H1 (cell line): ENCODE results near the gene GCGR. TPM values are rescaled to one million over a fixed set of nuclear protein-coding genes. Genes with fewer than 3 reads are reported as not detected.

Source experiments
- CTCF ChIA-PET: fragments of 300-600 bp; sonication (Branson Sonifier 250); formaldehyde crosslinking; loops from one replicate; lab custom pipeline; 2021; ENCODE audit not compliant: partially characterized antibody; lab: Charles Lee
- POLR2A ChIA-PET: fragments of 300-600 bp; sonication (Branson Sonifier 250); formaldehyde crosslinking; loops from one replicate; lab custom pipeline; 2021; ENCODE audit warnings: inconsistent platforms; ENCODE audit not compliant: partially characterized antibody; lab: Charles Lee
- DNase-seq, 2 experiments: peaks; one replicate each; pipeline versions ENCODE4 v3.0.0 to v3.0.0-alpha.2; 2010 to 2022; ENCODE audit warnings: low spot score in 2 of 2, low read depth in 1 of 2, mixed read lengths in 1 of 2
- FAIRE-seq: peaks from 2 replicates; lab custom pipeline; 2011; peaks lifted over from hg19 to GRCh38; lab: Jason Lieb, UNC
- H2AFZ ChIP-seq: 2 replicates; pipeline ENCODE4 v1.8.1; 2012; ENCODE audit warnings: low read length, inconsistent platforms
- H2AK5ac ChIP-seq: 2 replicates; pipeline ENCODE4 v1.6.1; 2013; ENCODE audit warnings: low read depth, low read length
- H2BK120ac ChIP-seq: replicated peaks from 2 replicates; pipeline ENCODE3; 2013; ENCODE audit warnings: low read depth, low read length, inconsistent platforms
- H2BK12ac ChIP-seq: 2 replicates; pipeline ENCODE4 v1.6.1; 2013; ENCODE audit warnings: low read depth, low read length
- H2BK15ac ChIP-seq: 2 replicates; pipeline ENCODE4 v1.6.1; 2013; ENCODE audit warnings: low read length
- H2BK20ac ChIP-seq: 2 replicates; pipeline ENCODE4 v1.6.1; 2013; ENCODE audit warnings: low read length
- H2BK5ac ChIP-seq: 2 replicates; pipeline ENCODE4 v1.6.1; 2013; ENCODE audit warnings: low read depth, low read length
- H3K14ac ChIP-seq: 2 replicates; pipeline ENCODE4 v1.6.1; 2013; ENCODE audit warnings: inconsistent platforms; ENCODE audit not compliant: insufficient read length
- H3K18ac ChIP-seq: 2 replicates; pipeline ENCODE4 v1.6.1; 2013; ENCODE audit warnings: low read length; ENCODE audit errors: extremely low read depth
- H3K23ac ChIP-seq: 2 replicates; pipeline ENCODE4 v1.6.1; 2013; ENCODE audit warnings: inconsistent platforms; ENCODE audit not compliant: insufficient read length
- H3K23me2 ChIP-seq: 2 replicates; pipeline ENCODE4 v1.6.1; 2013; ENCODE audit warnings: low read depth, low read length
- H3K27ac ChIP-seq: 2 replicates; pipeline ENCODE4 v1.6.1; 2011; ENCODE audit warnings: low read depth, low read length, inconsistent platforms
- H3K27me3 ChIP-seq, 4 experiments: replicated peaks in 1 of 4; 1 replicate in 1 of 4; 2 replicates in 3 of 4; pipeline versions ENCODE4 v1.6.1 to v1.8.1; 2011 to 2013; ENCODE audit warnings: low read length in 3 of 4, mild to moderate bottlenecking in 3 of 4, inconsistent platforms in 2 of 4, mixed read lengths in 2 of 4, moderate library complexity in 1 of 4; ENCODE audit not compliant: control insufficient read depth in 3 of 4, insufficient read depth in 3 of 4; ENCODE audit errors: extremely low read depth in 1 of 4
- H3K36me3 ChIP-seq, 4 experiments: 2 replicates each; pipeline versions ENCODE4 v1.6.1 to v1.8.1; 2011 to 2013; ENCODE audit warnings: mild to moderate bottlenecking in 4 of 4, low read length in 3 of 4, moderate library complexity in 2 of 4, control low read depth in 1 of 4, inconsistent platforms in 1 of 4; ENCODE audit not compliant: insufficient read depth in 4 of 4, control insufficient read depth in 2 of 4
- H3K4ac ChIP-seq: replicated peaks from 2 replicates; pipeline ENCODE3; 2013; ENCODE audit warnings: low read length, low read depth, mixed read lengths, inconsistent platforms; ENCODE audit not compliant: insufficient read length
- H3K4me1 ChIP-seq, 4 experiments: replicated peaks in 1 of 4; 1 replicate in 1 of 4; 2 replicates in 3 of 4; pipeline versions ENCODE4 v1.6.1 to v1.8.1; 2011 to 2013; ENCODE audit warnings: low read length in 3 of 4, inconsistent platforms in 2 of 4, mixed read lengths in 1 of 4; ENCODE audit not compliant: insufficient read depth in 4 of 4, control insufficient read depth in 3 of 4
- H3K4me2 ChIP-seq, 2 experiments: 2 replicates each; pipeline versions ENCODE4 v1.6.1 to v1.8.1; 2011 to 2013; ENCODE audit warnings: low read depth in 2 of 2, low read length in 2 of 2, control low read depth in 1 of 2, inconsistent platforms in 1 of 2, mild to moderate bottlenecking in 1 of 2; ENCODE audit not compliant: insufficient read depth in 1 of 2
- H3K4me3 ChIP-seq, 4 experiments: fragments of 200-600, 300-600 bp in 1 of 4; sonication (generic), shearing (Covaris generic), sonication (Bioruptor Twin) in 1 of 4; 2 replicates each; pipeline versions ENCODE4 v1.5.1 to v1.8.1; 2011 to 2016; ENCODE audit warnings: low read length in 4 of 4, low read depth in 3 of 4, control low read depth in 2 of 4, inconsistent platforms in 2 of 4, mild to moderate bottlenecking in 2 of 4, mixed read lengths in 1 of 4, moderate library complexity in 1 of 4; ENCODE audit not compliant: insufficient read depth in 2 of 4; ENCODE audit errors: extremely low read depth in 1 of 4
- H3K56ac ChIP-seq: replicated peaks from 2 replicates; pipeline ENCODE3; 2013; ENCODE audit warnings: low read depth, mild to moderate bottlenecking, mixed read lengths, low read length, inconsistent platforms; ENCODE audit not compliant: insufficient read length
- H3K79me1 ChIP-seq: 2 replicates; pipeline ENCODE4 v1.6.1; 2013; ENCODE audit warnings: low read depth, low read length, control low read depth
- H3K79me2 ChIP-seq, 2 experiments: 2 replicates each; pipeline versions ENCODE4 v1.6.1 to v1.8.1; 2012 to 2013; ENCODE audit warnings: low read length in 2 of 2, mild to moderate bottlenecking in 2 of 2, inconsistent platforms in 1 of 2; ENCODE audit not compliant: insufficient read depth in 2 of 2, control insufficient read depth in 1 of 2
- H3K9ac ChIP-seq, 4 experiments: replicated peaks in 1 of 4; 1 replicate in 1 of 4; 2 replicates in 3 of 4; pipeline versions ENCODE4 v1.6.1 to v1.8.1; 2011 to 2013; ENCODE audit warnings: low read depth in 3 of 4, low read length in 3 of 4, control low read depth in 2 of 4, mild to moderate bottlenecking in 2 of 4, moderate library complexity in 2 of 4, inconsistent platforms in 1 of 4; ENCODE audit errors: extremely low read depth in 1 of 4
- H3K9me3 ChIP-seq, 2 experiments: 2 replicates each; pipeline versions ENCODE4 v1.6.1 to v1.8.1; 2012 to 2013; ENCODE audit warnings: mild to moderate bottlenecking in 2 of 2, moderate library complexity in 2 of 2, control low read depth in 1 of 2, inconsistent platforms in 1 of 2, low read depth in 1 of 2, low read length in 1 of 2, mixed read lengths in 1 of 2; ENCODE audit not compliant: insufficient read depth in 2 of 2
- H4K20me1 ChIP-seq, 2 experiments: replicated peaks in 1 of 2; 2 replicates each; pipeline versions ENCODE3 to v1.8.1; 2011 to 2013; ENCODE audit warnings: inconsistent platforms in 2 of 2, low read length in 2 of 2, mild to moderate bottlenecking in 1 of 2; ENCODE audit not compliant: insufficient read depth in 2 of 2, control insufficient read depth in 1 of 2
- H4K5ac ChIP-seq: 2 replicates; pipeline ENCODE4 v1.6.1; 2013; ENCODE audit warnings: low read length, low read depth, mixed read lengths, inconsistent platforms; ENCODE audit not compliant: insufficient read length
- H4K8ac ChIP-seq: 2 replicates; pipeline ENCODE4 v1.8.0; 2013; ENCODE audit warnings: mild to moderate bottlenecking, moderate library complexity, low read length, inconsistent platforms; ENCODE audit not compliant: insufficient read depth; ENCODE audit errors: extremely low read depth
- H4K91ac ChIP-seq: replicated peaks from 2 replicates; pipeline ENCODE3; 2013; ENCODE audit warnings: low read length, mixed read lengths, inconsistent platforms; ENCODE audit not compliant: insufficient read length
- EP300 ChIP-seq, 2 experiments: IDR thresholded peaks; 1 replicate in 1 of 2; 2 replicates in 1 of 2; pipeline ENCODE4 v1.6.1; 2011 to 2012; ENCODE audit warnings: low read depth in 2 of 2, low read length in 2 of 2, mild to moderate bottlenecking in 2 of 2, borderline replicate concordance in 1 of 2, inconsistent platforms in 1 of 2, moderate library complexity in 1 of 2
- KDM5A ChIP-seq: fragments of 200-600 bp; IDR thresholded peaks from 2 replicates; pipeline ENCODE4 v1.7.1; 2012; ENCODE audit warnings: mild to moderate bottlenecking, low read length, inconsistent platforms, mixed read lengths
- RAD21 ChIP-seq, 2 experiments: IDR thresholded peaks in 1 of 2; conservative IDR thresholded peaks in 1 of 2; 2 replicates each; pipeline ENCODE4 v1.6.1; 2011; ENCODE audit warnings: low read depth in 2 of 2, low read length in 2 of 2, improper control_type of control experiment in 1 of 2, inconsistent platforms in 1 of 2, mild to moderate bottlenecking in 1 of 2, moderate library complexity in 1 of 2
- SAP30 ChIP-seq: fragments of 300-600 bp; sonication (generic); IDR thresholded peaks from 2 replicates; pipeline ENCODE4 v1.7.1; 2012; ENCODE audit warnings: low read length, moderate library complexity, mild to moderate bottlenecking, inconsistent platforms; ENCODE audit not compliant: insufficient read depth, insufficient replicate concordance
- TAF7 ChIP-seq: optimal IDR thresholded peaks from 2 replicates; pipeline ENCODE3; 2011; ENCODE audit warnings: low read depth, mild to moderate bottlenecking, inconsistent platforms, low read length, moderate library complexity, borderline replicate concordance
- WGBS, 2 experiments: shearing (Covaris generic) in 1 of 2; methylation state at CpG; one replicate each; pipeline versions ENCODE4 v1.1.6 to v1.1.7; 2013 to 2015; ENCODE audit warnings: low lambda C conversion rate in 2 of 2, mixed read lengths in 2 of 2, inconsistent platforms in 1 of 2, low coverage in 1 of 2, missing lambda C conversion rate in 1 of 2; ENCODE audit not compliant: insufficient replicate concordance in 2 of 2, insufficient coverage in 1 of 2, insufficient read length in 1 of 2; ENCODE audit errors: extremely low coverage in 1 of 2, missing lambda C conversion rate in 1 of 2; 5-methylcytosine and 5-hydroxymethylcytosine counted together
- polyA plus RNA-seq, 7 experiments: library from polyadenylated mRNA; depleted of rRNA in 3 of 7; stranded (reverse) in 5 of 7; unstranded in 2 of 7; fragments of >200 nt in 5 of 7; fragments of 200-250 nt in 2 of 7; gene quantifications; 1 replicate in 5 of 7; 2 replicates in 1 of 7; 4 replicates in 1 of 7; pipeline versions ENCODE4 v1.2.1 to v1.2.3, GENCODE V29; 2011 to 2013; ENCODE audit warnings: missing spikeins in 2 of 7, mixed read lengths in 2 of 7
- total RNA-seq: library from RNA; stranded (reverse); fragmentation: NEBNext Ultra II Directional; extraction: Animal tissue kit (Norgen Biotek cat#: 25700); gene quantifications from 2 replicates; pipeline ENCODE4 v1.2.1, GENCODE V29; 2021

GCGR gene
- total and polyA plus RNA-seq, 2 of the 8 experiments (the other 6 are each of a cell fraction or from before 2014, with no cell fraction given): 0.44 to 0.56 TPM

GRCh38 chr17:81831957-81832607 lies 28.1 kb downstream of the GCGR start:
- Histone ChIP-seq H3K4me2 (peak overlapping the region; percentile 73 to 95), H4K8ac (peak overlapping the region; percentile 62; the same call in 1 of the 2 replicates), H2BK20ac (no peak overlapping the region), H3K79me1 (peaks cover 13% of the 10 kb centered on the region), H2BK12ac (no peak overlapping the region), H3K9ac (peak overlapping the region; percentile 51 to 78 (median 70); a peak in 6 of 7 replicates), H3K27ac (no peak overlapping the region; the same call in 1 of the 2 replicates), H3K27me3 (0 out of 7 replicates have a peak, but pooled peaks cover 0 to 2% (median 0%) of the 10 kb centered on the region in 4 experiments), H3K79me2 (peaks cover 0 to 15% of the 10 kb centered on the region in 2 experiments; a peak in 1 of 4 replicates), H4K5ac (no peak overlapping the region), H3K4me3 (peak overlapping the region; percentile 67 to 97 (median 78)), H2BK15ac (peak overlapping the region; percentile 29; the same call in 1 of the 2 replicates), H4K20me1 (peaks cover 0 to 16% of the 10 kb centered on the region in 2 experiments), H3K4ac (no peak overlapping the region), H2AK5ac (peak overlapping the region; percentile 55; the same call in 1 of the 2 replicates), H3K4me1 (peaks cover 0 to 15% (median 8%) of the 10 kb centered on the region in 4 experiments; a peak in 4 of 7 replicates), H2BK5ac (no peak overlapping the region), H4K91ac (peak overlapping the region; percentile 39), H2BK120ac (no peak overlapping the region), H3K23ac (no peak overlapping the region), H2AFZ (no peak overlapping the region), H3K56ac (peak overlapping the region; percentile 77), H3K18ac (no peak overlapping the region), H3K14ac (no peak overlapping the region), H3K36me3 (no peaks in the 10 kb centered on the region; a peak in 1 of 8 replicates), H3K23me2 (peaks cover 8% of the 10 kb centered on the region), H3K9me3 (no peaks in the 10 kb centered on the region)
- DNase-seq (no peak), FAIRE-seq (no peak)
- CTCF ChIA-PET: interaction anchor here (1.4 to 2.5 kb wide), 3 partner anchors 10 to 99 kb away, joined by 5 to 9 read pairs (median 5); no protein-coding TSS in a partner anchor
- WGBS, 2 experiments: 75% methylated on average over 18 of the region's 18 CpGs; no CpG with 5 or more reads in 1 of the 2 experiments
- POLR2A ChIA-PET: interaction anchor here (0.9 to 5.0 kb wide), 9 partner anchors 10 to 166 kb away, joined by 3 to 37 read pairs (median 5); partner anchors contain the start of genes CCDC137, OXLD1 and P4HB
- TF ChIP-seq RAD21 (IDR thresholded peaks at IDR 0.05 in 1 of 2, conservative IDR thresholded peaks at IDR 0.05 in 1 of 2; ENCODE audit: low read depth in 2 of 2, low read length in 2 of 2) (no peak), KDM5A (no peak), SAP30 (no peak), EP300 (IDR thresholded peaks at IDR 0.05; ENCODE audit: borderline replicate concordance in 1 of 2, low read depth in 2 of 2, low read length in 2 of 2) (no peak), TAF7 (no peak)
